Measurements from ENCODE around the gene SMARCB1. TPM values are rescaled to one million over a fixed set of nuclear protein-coding genes. Genes with fewer than 3 reads are reported as not detected.

Gene SMARCB1
- total and polyA plus RNA-seq, 2 donors (not counting 1 experiment from before 2014, with no cell fraction given), result 20.5 to 86.4 TPM

GRCh38 chr22:23784215-23784732 is 2.5 kb upstream of the SMARCB1 start:
- H3K4me2 ChIP-seq (ENCODE audit: extremely low read depth, insufficient read depth, low read length), result no peak overlapping the region
- H3K4me3 ChIP-seq (replicated peaks in 1 of 4; ENCODE audit: control extremely low read depth in 1 of 4, insufficient read depth in 1 of 4, low read depth in 3 of 4, low read length in 4 of 4), result no peak overlapping the region
- DNase-seq (ENCODE audit: low read depth in 2 of 2), result peak in 1 of 2 donors; percentile 75
- no peak overlapping the region for H2AFZ ChIP-seq (ENCODE audit: low read length)
- H3K27me3 ChIP-seq (ENCODE audit: control insufficient read depth, insufficient read depth, low read length), result no peaks in the 10 kb centered on the region
- H3K27ac ChIP-seq (ENCODE audit: insufficient read depth, low read length), result no peak overlapping the region
- H3K4me1 ChIP-seq (ENCODE audit: control insufficient read depth, extremely low read depth, insufficient read depth, low read length), result peaks cover 7% of the 10 kb centered on the region
- no peaks in the 10 kb centered on the region for H3K9me3 ChIP-seq (ENCODE audit: control insufficient read depth, insufficient read depth, low read depth, low read length)
- no peaks in the 10 kb centered on the region for H4K20me1 ChIP-seq (ENCODE audit: control insufficient read depth, extremely low read depth, insufficient read depth, low read length)
- TF ChIP-seq CTCF (conservative IDR thresholded peaks at IDR 0.05 in 1 of 2, IDR thresholded peaks at IDR 0.05 in 1 of 2; ENCODE audit: low read depth in 1 of 2, low read length in 2 of 2) (no peak), EZH2 (IDR thresholded peaks at IDR 0.05; ENCODE audit: low read length, missing control alignments) (no peak)
- no peak overlapping the region for H3K9ac ChIP-seq (ENCODE audit: insufficient read depth, low read length)
- peaks cover 20% of the 10 kb centered on the region for H3K79me2 ChIP-seq (ENCODE audit: control insufficient read depth, insufficient read depth, low read length)
- no peaks in the 10 kb centered on the region for H3K36me3 ChIP-seq (ENCODE audit: control insufficient read depth, insufficient read depth, low read length)

GRCh38 chr22:23786261-23786710 is 480 bp upstream of the SMARCB1 start:
- Histone ChIP-seq H3K36me3 (ENCODE audit: control insufficient read depth, insufficient read depth, low read length) (no peaks in the 10 kb centered on the region), H3K9me3 (ENCODE audit: control insufficient read depth, insufficient read depth, low read depth, low read length) (no peaks in the 10 kb centered on the region), H3K27me3 (ENCODE audit: control insufficient read depth, insufficient read depth, low read length) (no peaks in the 10 kb centered on the region), H3K4me1 (ENCODE audit: control insufficient read depth, extremely low read depth, insufficient read depth, low read length) (peaks cover 11% of the 10 kb centered on the region), H2AFZ (ENCODE audit: low read length) (peak overlapping the region; percentile 2), H3K4me3 (replicated peaks in 1 of 4; ENCODE audit: control extremely low read depth in 1 of 4, insufficient read depth in 1 of 4, low read depth in 3 of 4, low read length in 4 of 4) (peak overlapping the region; percentile 5 to 94 (median 50)), H3K9ac (ENCODE audit: insufficient read depth, low read length) (peak overlapping the region; percentile 32), H3K27ac (ENCODE audit: insufficient read depth, low read length) (peak overlapping the region; percentile 95), H4K20me1 (ENCODE audit: control insufficient read depth, extremely low read depth, insufficient read depth, low read length) (no peaks in the 10 kb centered on the region), H3K79me2 (ENCODE audit: control insufficient read depth, insufficient read depth, low read length) (peaks cover 36% of the 10 kb centered on the region), H3K4me2 (ENCODE audit: extremely low read depth, insufficient read depth, low read length) (peak overlapping the region; percentile 90)
- DNase-seq (ENCODE audit: low read depth in 2 of 2), result no peak
- TF ChIP-seq EZH2 (IDR thresholded peaks at IDR 0.05; ENCODE audit: low read length, missing control alignments) (no peak), CTCF (conservative IDR thresholded peaks at IDR 0.05 in 1 of 2, IDR thresholded peaks at IDR 0.05 in 1 of 2; ENCODE audit: low read depth in 1 of 2, low read length in 2 of 2) (no peak)

GRCh38 chr22:23787600-23787896 is 782 bp downstream of the SMARCB1 start:
- H3K79me2 ChIP-seq (ENCODE audit: control insufficient read depth, insufficient read depth, low read length), result peaks cover 49% of the 10 kb centered on the region
- H3K9ac ChIP-seq (ENCODE audit: insufficient read depth, low read length), result peak overlapping the region; percentile 60
- H2AFZ ChIP-seq (ENCODE audit: low read length), result no peak overlapping the region
- H3K27me3 ChIP-seq (ENCODE audit: control insufficient read depth, insufficient read depth, low read length), result no peaks in the 10 kb centered on the region
- no peak for DNase-seq (ENCODE audit: low read depth in 2 of 2)
- H3K4me2 ChIP-seq (ENCODE audit: extremely low read depth, insufficient read depth, low read length), result peak overlapping the region; percentile 95
- peak overlapping the region; percentile 71 to 94 (median 86) for H3K4me3 ChIP-seq (replicated peaks in 1 of 4; ENCODE audit: control extremely low read depth in 1 of 4, insufficient read depth in 1 of 4, low read depth in 3 of 4, low read length in 4 of 4)
- H3K27ac ChIP-seq (ENCODE audit: insufficient read depth, low read length), result peak overlapping the region; percentile 95
- H3K36me3 ChIP-seq (ENCODE audit: control insufficient read depth, insufficient read depth, low read length), result peaks cover 1% of the 10 kb centered on the region
- no peaks in the 10 kb centered on the region for H3K9me3 ChIP-seq (ENCODE audit: control insufficient read depth, insufficient read depth, low read depth, low read length)
- H3K4me1 ChIP-seq (ENCODE audit: control insufficient read depth, extremely low read depth, insufficient read depth, low read length), result peaks cover 12% of the 10 kb centered on the region
- no peaks in the 10 kb centered on the region for H4K20me1 ChIP-seq (ENCODE audit: control insufficient read depth, extremely low read depth, insufficient read depth, low read length)
- TF ChIP-seq CTCF (conservative IDR thresholded peaks at IDR 0.05 in 1 of 2, IDR thresholded peaks at IDR 0.05 in 1 of 2; ENCODE audit: low read depth in 1 of 2, low read length in 2 of 2), result no peak
- TF ChIP-seq EZH2 (IDR thresholded peaks at IDR 0.05; ENCODE audit: low read length, missing control alignments), result no peak

All from fibroblast of lung (primary cell).